SJSA1 (cell line): ENCODE measurements around the gene LMTK3. TPM values are rescaled to one million over a fixed set of nuclear protein-coding genes. Genes with fewer than 3 reads are reported as not detected.

Experiments
- DNase-seq, 2 experiments: peaks; one replicate each; pipeline ENCODE4 v3.0.0-alpha.2; 2015 to 2020; ENCODE audit warnings: low spot score in 2 of 2, low read depth in 1 of 2
- H3K27ac ChIP-seq: fragments of 250-450 bp; sonication (Bioruptor Pico); 2 replicates; pipeline ENCODE4 v1.5.1; 2020; ENCODE audit warnings: mild to moderate bottlenecking, moderate library complexity
- H3K27me3 ChIP-seq: fragments of 250-450 bp; sonication (Bioruptor Pico); replicated peaks from 2 replicates; pipeline ENCODE4 v1.5.1; 2020; ENCODE audit warnings: mild to moderate bottlenecking, moderate library complexity
- H3K36me3 ChIP-seq: fragments of 250-450 bp; sonication (Bioruptor Pico); 2 replicates; pipeline ENCODE4 v1.5.1; 2020; ENCODE audit warnings: mild to moderate bottlenecking
- H3K4me1 ChIP-seq: fragments of 250-450 bp; sonication (Bioruptor Pico); replicated peaks from 2 replicates; pipeline ENCODE4 v1.6.1; 2021; ENCODE audit warnings: mild to moderate bottlenecking
- H3K4me3 ChIP-seq: fragments of 250-450 bp; sonication (Bioruptor Pico); 2 replicates; pipeline ENCODE4 v1.5.1; 2020; ENCODE audit warnings: mild to moderate bottlenecking
- H3K9me3 ChIP-seq: fragments of 250-450 bp; sonication (Bioruptor Pico); replicated peaks from 2 replicates; pipeline ENCODE4 v1.5.1; 2020; ENCODE audit warnings: mild to moderate bottlenecking
- total RNA-seq: library from RNA; depleted of rRNA; stranded (reverse); fragments of >200 nt; shearing (Covaris generic); gene quantifications from 2 replicates; pipeline ENCODE4 v1.2.3, GENCODE V29; 2014; rRNA removed

Gene LMTK3
- total RNA-seq, 1 experiment from 2014 or later = not detected

- Histone ChIP-seq H3K4me3 (peak overlapping the region; percentile 84), H3K27me3 (peaks cover 16% of the 10 kb centered on the region), H3K36me3 (peaks cover 36% of the 10 kb centered on the region), H3K4me1 (peaks cover 29% of the 10 kb centered on the region), H3K9me3 (no peaks in the 10 kb centered on the region), H3K27ac (no peak overlapping the region)
- DNase-seq = no peak
These were observed 67.3 kb downstream of the LMTK3 start for GRCh38 chr19:48444129-48444935.

- H3K27ac ChIP-seq = no peak overlapping the region
- DNase-seq = no peak
- H3K4me3 ChIP-seq = no peak overlapping the region
- H3K9me3 ChIP-seq = no peaks in the 10 kb centered on the region
- peaks cover 29% of the 10 kb centered on the region for H3K4me1 ChIP-seq
- H3K36me3 ChIP-seq = peaks cover 31% of the 10 kb centered on the region
- peaks cover 16% of the 10 kb centered on the region for H3K27me3 ChIP-seq
These were observed 67.9 kb downstream of the LMTK3 start for GRCh38 chr19:48443731-48444128.

- Histone ChIP-seq H3K36me3 (peaks cover 26% of the 10 kb centered on the region), H3K4me3 (no peak overlapping the region; the same call in 1 of the 2 replicates), H3K9me3 (no peaks in the 10 kb centered on the region), H3K27ac (no peak overlapping the region), H3K27me3 (peaks cover 16% of the 10 kb centered on the region), H3K4me1 (peaks cover 29% of the 10 kb centered on the region)
- no peak for DNase-seq
These were observed 68.4 kb downstream of the LMTK3 start for GRCh38 chr19:48443256-48443655.

GRCh38 chr19:48442116-48443035, 69.3 kb downstream of the LMTK3 start:
- Histone ChIP-seq H3K4me3 (no peak overlapping the region), H3K9me3 (no peaks in the 10 kb centered on the region)
- DNase-seq = no peak

GRCh38 chr19:48441360-48442050, 70.1 kb downstream of the LMTK3 start:
- Histone ChIP-seq H3K36me3 (peaks cover 9% of the 10 kb centered on the region), H3K27ac (no peak overlapping the region)
- no peak for DNase-seq

More at GRCh38 chr19:48442116-48443035, 69.3 kb downstream of the LMTK3 start:
- H3K27ac ChIP-seq = no peak overlapping the region
- peaks cover 17% of the 10 kb centered on the region for H3K36me3 ChIP-seq
- H3K4me1 ChIP-seq = peaks cover 26% of the 10 kb centered on the region
- H3K27me3 ChIP-seq = peaks cover 16% of the 10 kb centered on the region

GRCh38 chr19:48436586-48436985, 75.0 kb downstream of the LMTK3 start:
- Histone ChIP-seq H3K27ac (no peak overlapping the region), H3K36me3 (no peaks in the 10 kb centered on the region), H3K4me1 (no peaks in the 10 kb centered on the region), H3K4me3 (no peak overlapping the region), H3K27me3 (no peaks in the 10 kb centered on the region), H3K9me3 (no peaks in the 10 kb centered on the region)
- DNase-seq = no peak

More at GRCh38 chr19:48441360-48442050, 70.1 kb downstream of the LMTK3 start:
- Histone ChIP-seq H3K4me3 (no peak overlapping the region), H3K4me1 (peaks cover 24% of the 10 kb centered on the region), H3K9me3 (no peaks in the 10 kb centered on the region), H3K27me3 (peaks cover 16% of the 10 kb centered on the region)

Other genes with a start within 250 kb of the LMTK3 start
- 0.16 TPM in 1 of 2 replicates, not detected in the other for gene ZNF114, start 241.8 kb downstream of the LMTK3 start, total RNA-seq
- 43.8 and 62.2 TPM in 2 replicates for gene EMP3, start 186.3 kb downstream of the LMTK3 start, total RNA-seq
- gene TMEM143, start 147.9 kb downstream of the LMTK3 start, total RNA-seq = 0.38 and 3.2 TPM in 2 replicates
- gene SYNGR4, start 147.5 kb downstream of the LMTK3 start, total RNA-seq = not detected in 2 replicates
- 58.0 and 99.3 TPM in 2 replicates for gene KDELR1, start 120.3 kb downstream of the LMTK3 start, total RNA-seq
- 0.05 TPM in 1 of 2 replicates, not detected in the other for gene GRIN2D, start 118.2 kb downstream of the LMTK3 start, total RNA-seq
- gene GRWD1, start 65.9 kb downstream of the LMTK3 start, total RNA-seq = 50.5 and 73.1 TPM in 2 replicates
- gene KCNJ14, start 56.3 kb downstream of the LMTK3 start, total RNA-seq = 0.53 and 0.55 TPM in 2 replicates
- gene CYTH2, start 42.5 kb downstream of the LMTK3 start, total RNA-seq = 49.0 and 54.6 TPM in 2 replicates
- gene SULT2B1, start 40.3 kb upstream of the LMTK3 start, total RNA-seq = 0.37 and 1.1 TPM in 2 replicates
- gene SPACA4, start 94.9 kb upstream of the LMTK3 start, total RNA-seq = not detected in 2 replicates
- 0.11 TPM in 1 of 2 replicates, not detected in the other for gene FAM83E, start 103.2 kb upstream of the LMTK3 start, total RNA-seq
- 1,668 and 2,023 TPM in 2 replicates for gene RPL18, start 107.3 kb upstream of the LMTK3 start, total RNA-seq
- gene SPHK2, start 107.7 kb upstream of the LMTK3 start, total RNA-seq = 7.1 and 8.8 TPM in 2 replicates
- gene DBP, start 125.5 kb upstream of the LMTK3 start, total RNA-seq = 2.2 and 2.7 TPM in 2 replicates
- not detected in 2 replicates for gene CA11, start 134.4 kb upstream of the LMTK3 start, total RNA-seq
- not detected in 2 replicates for gene NTN5, start 161.2 kb upstream of the LMTK3 start, total RNA-seq
- not detected in 2 replicates for gene FUT2, start 184.1 kb upstream of the LMTK3 start, total RNA-seq
- 0.16 TPM in 1 of 2 replicates, not detected in the other for gene MAMSTR, start 207.9 kb upstream of the LMTK3 start, total RNA-seq
- gene RASIP1, start 228.8 kb upstream of the LMTK3 start, total RNA-seq = 0.21 and 0.53 TPM in 2 replicates
- not detected in 2 replicates for gene IZUMO1, start 235.1 kb upstream of the LMTK3 start, total RNA-seq
- not detected in 2 replicates for gene FUT1, start 240.8 kb upstream of the LMTK3 start, total RNA-seq
- gene FGF21, start 243.7 kb upstream of the LMTK3 start, total RNA-seq = not detected in 2 replicates